Measurements from ENCODE around the gene SH2D4B. TPM values are rescaled to one million over a fixed set of nuclear protein-coding genes. Genes with fewer than 3 reads are reported as not detected.

Gene SH2D4B
- total and polyA plus RNA-seq, 2 of the 13 experiments (the other 11 are each of a cell fraction or from before 2014, with no cell fraction given), result not detected

- TF ChIP-seq ZNF275 (CRISPR knock-in tag; IDR thresholded peaks at IDR 0.05; ENCODE audit: borderline replicate concordance) (no peak), ZNF737 (CRISPR knock-in tag; IDR thresholded peaks at IDR 0.05; ENCODE audit: borderline replicate concordance) (no peak), TERF1 (CRISPR knock-in tag; IDR thresholded peaks at IDR 0.05) (no peak)
- ATAC-seq (no peak), FAIRE-seq (no peak), DNase-seq (ENCODE audit: low spot score) (no peak)
- Histone ChIP-seq H2AFZ (ENCODE audit: low read length) (no peak overlapping the region), H3K4me2 (ENCODE audit: low read depth, low read length) (no peak overlapping the region), H3K4me3 (replicated peaks in 1 of 3; ENCODE audit: insufficient read depth in 1 of 3, low read depth in 2 of 3, low read length in 3 of 3) (no peak overlapping the region), H3K9me3 (ENCODE audit: low read length) (no peaks in the 10 kb centered on the region), H3K9ac (ENCODE audit: insufficient read depth, low read depth, low read length) (no peak overlapping the region), H3K4me1 (ENCODE audit: insufficient read depth, low read length) (no peaks in the 10 kb centered on the region), H3K27ac (ENCODE audit: extremely low read length, insufficient read depth, low read length) (no peak overlapping the region), H3K36me3 (replicated peaks in 1 of 2; ENCODE audit: control insufficient read depth in 1 of 2, insufficient read depth in 2 of 2, low read length in 2 of 2) (no peaks in the 10 kb centered on the region), H3K27me3 (ENCODE audit: control insufficient read depth in 1 of 2, insufficient read depth in 2 of 2, low read length in 2 of 2) (peaks cover 5 to 22% of the 10 kb centered on the region in 2 experiments; a peak in 3 of 5 replicates), H4K20me1 (ENCODE audit: insufficient read depth, low read length) (no peaks in the 10 kb centered on the region), H3K79me2 (ENCODE audit: insufficient read depth, low read length) (no peaks in the 10 kb centered on the region)
- BruUV-seq (replicated peaks), result no TSS peak
- ChIA-PET CTCF (ENCODE audit: low intra/inter-chr PET ratio, low total read pairs) (no interaction called here), POLR2A (no interaction called here)
- in situ Hi-C loops (cut with HindIII; ENCODE audit: extremely low pct_ligation_motif_present, low pct_unique_long_range_greater_than_20kb), result no loop called here
- 54% methylated on average over 11 of the region's 11 CpGs for WGBS (ENCODE audit: low lambda C conversion rate)
- intact Hi-C loops (cut with micrococcal nuclease; ENCODE audit: unreplicated experiment), result no loop called here
These were observed 3.5 kb downstream of the SH2D4B start for GRCh38 chr10:80540981-80541750.

- Histone ChIP-seq H4K20me1 (ENCODE audit: insufficient read depth, low read length) (no peaks in the 10 kb centered on the region), H3K36me3 (replicated peaks in 1 of 2; ENCODE audit: control insufficient read depth in 1 of 2, insufficient read depth in 2 of 2, low read length in 2 of 2) (no peaks in the 10 kb centered on the region), H3K4me2 (ENCODE audit: low read depth, low read length) (no peak overlapping the region), H3K4me3 (replicated peaks in 1 of 3; ENCODE audit: insufficient read depth in 1 of 3, low read depth in 2 of 3, low read length in 3 of 3) (no peak overlapping the region), H3K9ac (ENCODE audit: insufficient read depth, low read depth, low read length) (no peak overlapping the region), H3K27me3 (ENCODE audit: control insufficient read depth in 1 of 2, insufficient read depth in 2 of 2, low read length in 2 of 2) (peaks cover 5 to 22% of the 10 kb centered on the region in 2 experiments; a peak in 3 of 5 replicates), H3K27ac (ENCODE audit: extremely low read length, insufficient read depth, low read length) (no peak overlapping the region), H3K9me3 (ENCODE audit: low read length) (no peaks in the 10 kb centered on the region), H3K79me2 (ENCODE audit: insufficient read depth, low read length) (no peaks in the 10 kb centered on the region), H3K4me1 (ENCODE audit: insufficient read depth, low read length) (no peaks in the 10 kb centered on the region), H2AFZ (ENCODE audit: low read length) (no peak overlapping the region)
- peak; percentile 23 for DNase-seq (ENCODE audit: low spot score)
- TF ChIP-seq ZNF333 (CRISPR knock-in tag; IDR thresholded peaks at IDR 0.05; ENCODE audit: borderline replicate concordance), result no peak
- peak; percentile 70 for ATAC-seq
- ChIA-PET POLR2A (no interaction called here), CTCF (ENCODE audit: low intra/inter-chr PET ratio, low total read pairs) (no interaction called here)
- BruUV-seq (replicated peaks), result no TSS peak
- no peak for FAIRE-seq
- 3% methylated on average over 4 of the region's 4 CpGs for WGBS (ENCODE audit: low lambda C conversion rate)
- intact Hi-C loops (cut with micrococcal nuclease; ENCODE audit: unreplicated experiment), result no loop called here
- in situ Hi-C loops (cut with HindIII; ENCODE audit: extremely low pct_ligation_motif_present, low pct_unique_long_range_greater_than_20kb), result no loop called here
These were observed 4.4 kb downstream of the SH2D4B start for GRCh38 chr10:80542053-80542452.

All from HepG2 (cell line).